ENCODE measurements around the gene ADAMTS12. TPM values are rescaled to one million over a fixed set of nuclear protein-coding genes. Genes with fewer than 3 reads are reported as not detected.

The ADAMTS12 gene
- total and polyA plus RNA-seq, 2 experiments from 2014 or later: 9.1 to 17.1 TPM

DNA sequence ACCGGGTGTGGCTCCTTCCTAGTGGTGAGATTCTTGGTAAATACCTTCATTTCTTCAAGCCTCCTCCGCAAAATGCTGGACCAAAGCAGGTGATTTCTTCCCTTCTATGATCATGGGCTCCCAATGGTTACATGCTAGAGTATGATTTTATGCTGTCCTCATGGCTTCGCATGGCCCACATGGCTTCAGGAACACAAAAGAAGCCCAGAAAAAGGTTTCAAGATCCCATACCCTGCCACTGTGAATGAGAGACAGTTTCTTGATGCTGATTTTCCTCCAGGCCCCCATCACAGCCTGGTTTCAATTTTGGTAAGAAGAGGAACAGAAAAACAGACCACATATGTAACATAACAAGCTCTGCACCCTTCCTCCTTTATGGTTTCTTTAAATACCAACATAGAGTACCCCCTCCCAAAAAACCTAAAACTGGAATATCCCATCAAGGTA, 42.0 kb upstream of the ADAMTS12 start (continued):
- no peak for TF ChIP-seq EZH2phosphoT487 (IDR thresholded peaks at IDR 0.05; ENCODE audit: unreplicated experiment)
- TF ChIP-seq STAT1 (IDR thresholded peaks at IDR 0.05; ENCODE audit: unreplicated experiment): no peak
- no peak for TF ChIP-seq ETS1 (IDR thresholded peaks at IDR 0.05)
- TF ChIP-seq, protein P1, sequence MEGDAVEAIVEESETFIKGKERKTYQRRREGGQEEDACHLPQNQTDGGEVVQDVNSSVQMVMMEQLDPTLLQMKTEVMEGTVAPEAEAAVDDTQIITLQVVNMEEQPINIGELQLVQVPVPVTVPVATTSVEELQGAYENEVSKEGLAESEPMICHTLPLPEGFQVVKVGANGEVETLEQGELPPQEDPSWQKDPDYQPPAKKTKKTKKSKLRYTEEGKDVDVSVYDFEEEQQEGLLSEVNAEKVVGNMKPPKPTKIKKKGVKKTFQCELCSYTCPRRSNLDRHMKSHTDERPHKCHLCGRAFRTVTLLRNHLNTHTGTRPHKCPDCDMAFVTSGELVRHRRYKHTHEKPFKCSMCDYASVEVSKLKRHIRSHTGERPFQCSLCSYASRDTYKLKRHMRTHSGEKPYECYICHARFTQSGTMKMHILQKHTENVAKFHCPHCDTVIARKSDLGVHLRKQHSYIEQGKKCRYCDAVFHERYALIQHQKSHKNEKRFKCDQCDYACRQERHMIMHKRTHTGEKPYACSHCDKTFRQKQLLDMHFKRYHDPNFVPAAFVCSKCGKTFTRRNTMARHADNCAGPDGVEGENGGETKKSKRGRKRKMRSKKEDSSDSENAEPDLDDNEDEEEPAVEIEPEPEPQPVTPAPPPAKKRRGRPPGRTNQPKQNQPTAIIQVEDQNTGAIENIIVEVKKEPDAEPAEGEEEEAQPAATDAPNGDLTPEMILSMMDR (conservative IDR thresholded peaks at IDR 0.05; ENCODE audit: low read depth in 2 of 2): no peak
- no peak for TF ChIP-seq ZNF114 (CRISPR knock-in tag; IDR thresholded peaks at IDR 0.05)
- TF ChIP-seq JUNB (IDR thresholded peaks at IDR 0.05; ENCODE audit: unreplicated experiment): no peak
- TF ChIP-seq, protein P2, sequence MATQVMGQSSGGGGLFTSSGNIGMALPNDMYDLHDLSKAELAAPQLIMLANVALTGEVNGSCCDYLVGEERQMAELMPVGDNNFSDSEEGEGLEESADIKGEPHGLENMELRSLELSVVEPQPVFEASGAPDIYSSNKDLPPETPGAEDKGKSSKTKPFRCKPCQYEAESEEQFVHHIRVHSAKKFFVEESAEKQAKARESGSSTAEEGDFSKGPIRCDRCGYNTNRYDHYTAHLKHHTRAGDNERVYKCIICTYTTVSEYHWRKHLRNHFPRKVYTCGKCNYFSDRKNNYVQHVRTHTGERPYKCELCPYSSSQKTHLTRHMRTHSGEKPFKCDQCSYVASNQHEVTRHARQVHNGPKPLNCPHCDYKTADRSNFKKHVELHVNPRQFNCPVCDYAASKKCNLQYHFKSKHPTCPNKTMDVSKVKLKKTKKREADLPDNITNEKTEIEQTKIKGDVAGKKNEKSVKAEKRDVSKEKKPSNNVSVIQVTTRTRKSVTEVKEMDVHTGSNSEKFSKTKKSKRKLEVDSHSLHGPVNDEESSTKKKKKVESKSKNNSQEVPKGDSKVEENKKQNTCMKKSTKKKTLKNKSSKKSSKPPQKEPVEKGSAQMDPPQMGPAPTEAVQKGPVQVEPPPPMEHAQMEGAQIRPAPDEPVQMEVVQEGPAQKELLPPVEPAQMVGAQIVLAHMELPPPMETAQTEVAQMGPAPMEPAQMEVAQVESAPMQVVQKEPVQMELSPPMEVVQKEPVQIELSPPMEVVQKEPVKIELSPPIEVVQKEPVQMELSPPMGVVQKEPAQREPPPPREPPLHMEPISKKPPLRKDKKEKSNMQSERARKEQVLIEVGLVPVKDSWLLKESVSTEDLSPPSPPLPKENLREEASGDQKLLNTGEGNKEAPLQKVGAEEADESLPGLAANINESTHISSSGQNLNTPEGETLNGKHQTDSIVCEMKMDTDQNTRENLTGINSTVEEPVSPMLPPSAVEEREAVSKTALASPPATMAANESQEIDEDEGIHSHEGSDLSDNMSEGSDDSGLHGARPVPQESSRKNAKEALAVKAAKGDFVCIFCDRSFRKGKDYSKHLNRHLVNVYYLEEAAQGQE (IDR thresholded peaks at IDR 0.05; ENCODE audit: unreplicated experiment): no peak
- no peak for TF ChIP-seq POLR2AphosphoS5 (IDR thresholded peaks at IDR 0.05; ENCODE audit: low read depth)
- TF ChIP-seq ZNF331 (CRISPR knock-in tag; IDR thresholded peaks at IDR 0.05; ENCODE audit: low read depth): no peak

GRCh38 chr5:33931136-33931535, 39.3 kb upstream of the ADAMTS12 start:
- no peaks in the 10 kb centered on the region; the same call in 2 of the 3 replicates for H3K36me3 Mint-ChIP-seq (ENCODE audit: low read depth)
- Histone ChIP-seq H4K20me1 (replicated peaks; ENCODE audit: insufficient read depth) (no peaks in the 10 kb centered on the region), H3K4me1 (ENCODE audit: insufficient read depth) (peaks cover 51% of the 10 kb centered on the region), H3K9me2 (ENCODE audit: insufficient read depth) (peaks cover 13% of the 10 kb centered on the region), H3F3A (replicated peaks; ENCODE audit: low read depth) (no peaks in the 10 kb centered on the region), H2AFZ (no peak overlapping the region), H3K4me3 (0 out of 2 replicates have a peak overlapping the region, but pooled peaks have one; percentile 22), H3K27me3 (ENCODE audit: insufficient read depth) (peaks cover 2% of the 10 kb centered on the region), H3K36me3 (ENCODE audit: insufficient read depth) (no peaks in the 10 kb centered on the region), H3K4me2 (peak overlapping the region; percentile 30), H3K27ac (ENCODE audit: low read depth) (peak overlapping the region; percentile 73; the same call in 1 of the 2 replicates), H3K79me2 (replicated peaks; ENCODE audit: insufficient read depth) (no peaks in the 10 kb centered on the region)
- H3K4me3 Mint-ChIP-seq: peak overlapping the region; percentile 3; the same call in 1 of the 3 replicates
- no peak for TF ChIP-seq ZNF331 (CRISPR knock-in tag; IDR thresholded peaks at IDR 0.05; ENCODE audit: low read depth)
- TF ChIP-seq EZH2phosphoT487 (IDR thresholded peaks at IDR 0.05; ENCODE audit: unreplicated experiment): no peak
- TF ChIP-seq JUNB (IDR thresholded peaks at IDR 0.05; ENCODE audit: unreplicated experiment): no peak
- TF ChIP-seq, protein P2 (IDR thresholded peaks at IDR 0.05; ENCODE audit: unreplicated experiment): no peak
- H3K27me3 Mint-ChIP-seq (ENCODE audit: insufficient read depth, low read depth, poor library complexity): peaks cover 6% of the 10 kb centered on the region
- H3K27ac Mint-ChIP-seq: peak overlapping the region; percentile 30
- H3K9me3 Mint-ChIP-seq: no peaks in the 10 kb centered on the region
- DNase-seq (ENCODE audit: low spot score) (peak; percentile 72), ATAC-seq (peak; percentile 30)
- peaks cover 48% of the 10 kb centered on the region for H3K4me1 Mint-ChIP-seq

All from GM23338 (cell line).